SK-N-SH treated with all-trans-retinoic acid at 6 μM for 48 hours (cell line): ENCODE results near the gene PWWP2B.

Experiments
- ATAC-seq: fragments of 200-7000 bp; cut with Tn5 transposase; 3 replicates; pipeline ENCODE4 v1.9.1; 2020; ENCODE audit warnings: mild to moderate bottlenecking, moderate library complexity
- ARNTL ChIP-seq: fragments of 450-650 bp; formaldehyde crosslinking; IDR thresholded peaks from 2 replicates; pipeline ENCODE4 v1.5.0; 2020; ENCODE audit warnings: low read depth, mild to moderate bottlenecking, moderate library complexity, borderline replicate concordance
- BACH2 ChIP-seq: fragments of 250-450 bp; sonication (Bioruptor Pico); IDR thresholded peaks from 2 replicates; pipeline ENCODE4 v1.9.0; 2021; ENCODE audit warnings: mild to moderate bottlenecking, borderline replicate concordance
- CSDC2 ChIP-seq: fragments of 250-450 bp; sonication (Bioruptor Pico); IDR thresholded peaks from 2 replicates; pipeline ENCODE4 v1.5.0; 2020; ENCODE audit warnings: mild to moderate bottlenecking, moderate library complexity
- ESRRG ChIP-seq: fragments of 250-450 bp; sonication (Bioruptor Pico); IDR thresholded peaks from 2 replicates; pipeline ENCODE4 v1.6.1; 2021; ENCODE audit warnings: mild to moderate bottlenecking
- ISL1 ChIP-seq: fragments of 250-450 bp; sonication (Bioruptor Pico); IDR thresholded peaks from 2 replicates; pipeline ENCODE4 v2.1.2; 2022; ENCODE audit warnings: mild to moderate bottlenecking, moderate library complexity
- OSR1 ChIP-seq: fragments of 250-450 bp; sonication (Bioruptor Pico); IDR thresholded peaks from 2 replicates; pipeline ENCODE4 v1.8.0; 2022; ENCODE audit warnings: moderate library complexity, mild to moderate bottlenecking, inconsistent platforms
- PPARA ChIP-seq: fragments of 250-450 bp; sonication (Bioruptor Pico); IDR thresholded peaks from 2 replicates; pipeline ENCODE4 v1.5.0; 2020; ENCODE audit warnings: mild to moderate bottlenecking, borderline replicate concordance
- RARB ChIP-seq: fragments of 250-450 bp; sonication (Bioruptor Pico); IDR thresholded peaks from 2 replicates; pipeline ENCODE4 v1.8.0; 2021; ENCODE audit warnings: mild to moderate bottlenecking, moderate library complexity
- SNAI2 ChIP-seq: fragments of 250-450 bp; sonication (Bioruptor Pico); IDR thresholded peaks from 2 replicates; pipeline ENCODE4 v1.5.0; 2020; ENCODE audit warnings: mild to moderate bottlenecking, moderate library complexity
- TCF4 ChIP-seq: fragments of 250-450 bp; sonication (Bioruptor Pico); IDR thresholded peaks from 2 replicates; pipeline ENCODE4 v1.8.0; 2021; ENCODE audit warnings: mild to moderate bottlenecking, moderate library complexity, borderline replicate concordance
- TOX ChIP-seq: fragments of 250-450 bp; sonication (Bioruptor Pico); IDR thresholded peaks from 2 replicates; pipeline ENCODE4 v1.8.0; 2021; ENCODE audit warnings: mild to moderate bottlenecking, moderate library complexity, borderline replicate concordance
- ZC3H10 ChIP-seq: fragments of 250-450 bp; sonication (Bioruptor Pico); IDR thresholded peaks from 2 replicates; pipeline ENCODE4 v1.5.1; 2021; ENCODE audit warnings: mild to moderate bottlenecking, moderate library complexity
- ZFP3 ChIP-seq: fragments of 250-450 bp; sonication (Bioruptor Pico); IDR thresholded peaks from 2 replicates; pipeline ENCODE4 v1.5.0; 2020; ENCODE audit warnings: mild to moderate bottlenecking, moderate library complexity
- ZNF565 ChIP-seq: fragments of 450-650 bp; formaldehyde crosslinking; conservative IDR thresholded peaks from 2 replicates; pipeline ENCODE4 v1.5.0; 2020; ENCODE audit warnings: low read depth, mild to moderate bottlenecking, moderate library complexity
- ZNF70 ChIP-seq: fragments of 450-650 bp; formaldehyde crosslinking; IDR thresholded peaks from 2 replicates; pipeline ENCODE4 v1.5.0; 2020; ENCODE audit warnings: mild to moderate bottlenecking, moderate library complexity
- TF ChIP-seq, protein P1 (sequence below): fragments of 250-450 bp; sonication (Bioruptor Pico); IDR thresholded peaks from 2 replicates; pipeline ENCODE4 v1.5.1; 2020; ENCODE audit warnings: low read depth, mild to moderate bottlenecking, moderate library complexity
- TF ChIP-seq, protein P2 (sequence below): fragments of 250-450 bp; sonication (Bioruptor Pico); IDR thresholded peaks from 2 replicates; pipeline ENCODE4 v1.5.0; 2020; ENCODE audit warnings: mild to moderate bottlenecking, moderate library complexity
- TF ChIP-seq, protein P3 (sequence below): fragments of 250-450 bp; sonication (Bioruptor Pico); IDR thresholded peaks from 2 replicates; pipeline ENCODE4 v1.5.1; 2021; ENCODE audit warnings: mild to moderate bottlenecking, moderate library complexity
- TF ChIP-seq, protein P4 (sequence below): fragments of 250-450 bp; sonication (Bioruptor Pico); IDR thresholded peaks from 2 replicates; pipeline ENCODE4 v1.8.0; 2021; ENCODE audit warnings: low read depth, mild to moderate bottlenecking, moderate library complexity, borderline replicate concordance
- TF ChIP-seq, protein P5 (sequence below): fragments of 250-450 bp; sonication (Bioruptor Pico); IDR thresholded peaks from 2 replicates; pipeline ENCODE4 v1.8.0; 2020; ENCODE audit warnings: mild to moderate bottlenecking, moderate library complexity, borderline replicate concordance

The PWWP2B gene

DNA sequence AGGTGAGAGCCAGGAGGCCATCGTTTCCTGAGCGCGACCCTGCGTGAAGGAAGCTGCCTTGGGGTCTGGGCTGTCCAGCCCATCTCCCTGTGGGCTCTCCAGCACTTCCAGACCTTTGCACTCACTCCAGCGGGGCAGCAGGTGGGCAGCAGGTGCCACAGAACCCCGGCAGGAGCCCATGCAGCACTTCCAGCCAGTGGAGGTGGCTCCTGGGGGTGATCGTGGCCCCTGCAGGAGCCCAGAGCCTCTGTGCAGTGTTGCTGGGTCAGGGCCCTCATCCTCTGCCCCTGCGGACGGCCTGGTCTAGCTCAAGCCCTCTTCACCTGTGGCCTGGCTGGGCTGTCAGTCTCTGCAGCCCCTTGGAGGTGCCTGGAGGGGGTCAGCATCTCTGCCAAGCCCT lies 59.9 kb downstream of the PWWP2B start:
- ATAC-seq, result no peak
- no peak for TF ChIP-seq ZNF565 (CRISPR knock-in tag)
- no peak for TF ChIP-seq TCF4 (CRISPR knock-in tag)
- no peak for TF ChIP-seq ZNF70 (CRISPR knock-in tag)
- TF ChIP-seq BACH2 (CRISPR knock-in tag), result no peak
- no peak for TF ChIP-seq ZC3H10 (CRISPR knock-in tag)
- TF ChIP-seq, protein P1, sequence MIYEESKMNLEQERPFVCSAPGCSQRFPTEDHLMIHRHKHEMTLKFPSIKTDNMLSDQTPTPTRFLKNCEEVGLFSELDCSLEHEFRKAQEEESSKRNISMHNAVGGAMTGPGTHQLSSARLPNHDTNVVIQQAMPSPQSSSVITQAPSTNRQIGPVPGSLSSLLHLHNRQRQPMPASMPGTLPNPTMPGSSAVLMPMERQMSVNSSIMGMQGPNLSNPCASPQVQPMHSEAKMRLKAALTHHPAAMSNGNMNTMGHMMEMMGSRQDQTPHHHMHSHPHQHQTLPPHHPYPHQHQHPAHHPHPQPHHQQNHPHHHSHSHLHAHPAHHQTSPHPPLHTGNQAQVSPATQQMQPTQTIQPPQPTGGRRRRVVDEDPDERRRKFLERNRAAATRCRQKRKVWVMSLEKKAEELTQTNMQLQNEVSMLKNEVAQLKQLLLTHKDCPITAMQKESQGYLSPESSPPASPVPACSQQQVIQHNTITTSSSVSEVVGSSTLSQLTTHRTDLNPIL (CRISPR knock-in tag), result no peak
- TF ChIP-seq, protein P2, sequence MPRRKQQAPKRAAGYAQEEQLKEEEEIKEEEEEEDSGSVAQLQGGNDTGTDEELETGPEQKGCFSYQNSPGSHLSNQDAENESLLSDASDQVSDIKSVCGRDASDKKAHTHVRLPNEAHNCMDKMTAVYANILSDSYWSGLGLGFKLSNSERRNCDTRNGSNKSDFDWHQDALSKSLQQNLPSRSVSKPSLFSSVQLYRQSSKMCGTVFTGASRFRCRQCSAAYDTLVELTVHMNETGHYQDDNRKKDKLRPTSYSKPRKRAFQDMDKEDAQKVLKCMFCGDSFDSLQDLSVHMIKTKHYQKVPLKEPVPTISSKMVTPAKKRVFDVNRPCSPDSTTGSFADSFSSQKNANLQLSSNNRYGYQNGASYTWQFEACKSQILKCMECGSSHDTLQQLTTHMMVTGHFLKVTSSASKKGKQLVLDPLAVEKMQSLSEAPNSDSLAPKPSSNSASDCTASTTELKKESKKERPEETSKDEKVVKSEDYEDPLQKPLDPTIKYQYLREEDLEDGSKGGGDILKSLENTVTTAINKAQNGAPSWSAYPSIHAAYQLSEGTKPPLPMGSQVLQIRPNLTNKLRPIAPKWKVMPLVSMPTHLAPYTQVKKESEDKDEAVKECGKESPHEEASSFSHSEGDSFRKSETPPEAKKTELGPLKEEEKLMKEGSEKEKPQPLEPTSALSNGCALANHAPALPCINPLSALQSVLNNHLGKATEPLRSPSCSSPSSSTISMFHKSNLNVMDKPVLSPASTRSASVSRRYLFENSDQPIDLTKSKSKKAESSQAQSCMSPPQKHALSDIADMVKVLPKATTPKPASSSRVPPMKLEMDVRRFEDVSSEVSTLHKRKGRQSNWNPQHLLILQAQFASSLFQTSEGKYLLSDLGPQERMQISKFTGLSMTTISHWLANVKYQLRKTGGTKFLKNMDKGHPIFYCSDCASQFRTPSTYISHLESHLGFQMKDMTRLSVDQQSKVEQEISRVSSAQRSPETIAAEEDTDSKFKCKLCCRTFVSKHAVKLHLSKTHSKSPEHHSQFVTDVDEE (CRISPR knock-in tag), result no peak

DNA sequence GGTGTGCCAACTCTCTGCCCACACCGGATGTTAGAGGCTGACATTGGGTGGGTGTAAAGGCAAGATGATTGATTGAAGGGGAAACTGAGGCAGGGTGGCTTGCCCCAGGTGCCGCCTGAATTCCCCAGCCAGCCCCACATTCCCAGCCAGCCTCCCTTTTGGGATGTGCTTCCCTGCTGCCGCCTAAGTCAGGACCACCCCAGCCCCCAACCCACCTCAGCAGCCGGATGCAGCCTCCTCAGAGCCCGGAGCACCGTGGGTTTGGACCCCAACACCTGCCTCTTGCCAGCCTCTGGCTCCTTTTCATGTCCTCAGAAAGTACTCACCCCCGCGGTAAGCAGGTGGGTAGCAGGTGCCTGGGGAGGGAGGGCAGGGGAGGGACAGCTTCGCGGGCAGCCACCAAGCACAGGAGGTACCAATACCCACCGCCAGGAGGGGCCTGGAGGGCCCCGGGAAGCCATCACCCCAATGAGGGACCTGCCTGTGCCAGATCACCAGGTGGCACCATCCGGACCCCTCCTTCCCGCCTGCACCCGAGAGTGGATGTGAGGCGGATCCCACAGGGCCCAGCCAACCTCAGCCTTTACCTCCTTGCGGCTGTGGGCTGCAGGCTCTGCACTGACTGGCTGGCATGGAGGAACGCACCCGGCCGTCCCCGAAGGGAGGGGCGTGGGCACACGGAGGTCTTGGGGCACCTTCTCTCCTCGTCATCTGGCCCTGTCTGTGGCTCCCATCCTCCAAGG lies 60.5 kb downstream of the PWWP2B start:
- ATAC-seq, result no peak
- no peak for TF ChIP-seq PPARA (CRISPR knock-in tag)
- no peak for TF ChIP-seq TOX
- TF ChIP-seq, protein P3, sequence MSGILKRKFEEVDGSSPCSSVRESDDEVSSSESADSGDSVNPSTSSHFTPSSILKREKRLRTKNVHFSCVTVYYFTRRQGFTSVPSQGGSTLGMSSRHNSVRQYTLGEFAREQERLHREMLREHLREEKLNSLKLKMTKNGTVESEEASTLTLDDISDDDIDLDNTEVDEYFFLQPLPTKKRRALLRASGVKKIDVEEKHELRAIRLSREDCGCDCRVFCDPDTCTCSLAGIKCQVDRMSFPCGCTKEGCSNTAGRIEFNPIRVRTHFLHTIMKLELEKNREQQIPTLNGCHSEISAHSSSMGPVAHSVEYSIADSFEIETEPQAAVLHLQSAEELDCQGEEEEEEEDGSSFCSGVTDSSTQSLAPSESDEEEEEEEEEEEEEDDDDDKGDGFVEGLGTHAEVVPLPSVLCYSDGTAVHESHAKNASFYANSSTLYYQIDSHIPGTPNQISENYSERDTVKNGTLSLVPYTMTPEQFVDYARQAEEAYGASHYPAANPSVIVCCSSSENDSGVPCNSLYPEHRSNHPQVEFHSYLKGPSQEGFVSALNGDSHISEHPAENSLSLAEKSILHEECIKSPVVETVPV, result no peak
- TF ChIP-seq ZFP3 (CRISPR knock-in tag), result no peak
- TF ChIP-seq ZNF565 (CRISPR knock-in tag), result no peak
- TF ChIP-seq RARB (CRISPR knock-in tag), result no peak
- no peak for TF ChIP-seq ARNTL
- TF ChIP-seq OSR1, result no peak
- no peak for TF ChIP-seq ZNF70 (CRISPR knock-in tag)
- TF ChIP-seq ESRRG (CRISPR knock-in tag), result no peak
- no peak for TF ChIP-seq TCF4 (CRISPR knock-in tag)
- no peak for TF ChIP-seq ZC3H10 (CRISPR knock-in tag)
- TF ChIP-seq CSDC2, result no peak
- TF ChIP-seq SNAI2 (CRISPR knock-in tag), result no peak
- TF ChIP-seq, protein P2 (CRISPR knock-in tag), result no peak
- TF ChIP-seq, protein P1 (CRISPR knock-in tag), result no peak

DNA sequence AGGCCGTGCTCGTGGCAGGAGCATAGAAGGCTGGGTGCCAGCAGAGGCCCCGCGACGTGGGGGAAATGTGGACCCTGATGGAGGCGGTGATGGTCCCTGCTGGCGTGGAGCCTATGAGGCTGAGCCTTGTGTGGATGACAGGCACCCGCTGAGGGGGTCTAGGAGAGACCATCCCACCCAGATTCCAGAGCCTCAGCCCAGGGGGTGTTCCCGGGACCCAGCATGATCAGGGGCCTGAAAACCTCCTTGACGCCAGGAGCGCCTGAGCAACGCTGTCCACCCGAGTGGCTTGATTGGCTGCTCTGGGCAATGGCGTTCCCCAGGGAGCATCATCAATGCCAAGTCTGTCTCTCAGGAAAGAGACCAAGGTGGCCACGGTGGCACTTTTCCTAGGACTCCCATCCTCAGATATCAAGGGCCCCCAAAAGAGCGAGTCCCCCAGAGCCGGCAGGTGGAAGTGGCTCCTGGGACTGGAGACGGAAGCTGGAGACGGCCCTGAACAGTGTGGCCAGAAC lies 61.1 kb downstream of the PWWP2B start:
- ATAC-seq, result no peak
- TF ChIP-seq, protein P4, sequence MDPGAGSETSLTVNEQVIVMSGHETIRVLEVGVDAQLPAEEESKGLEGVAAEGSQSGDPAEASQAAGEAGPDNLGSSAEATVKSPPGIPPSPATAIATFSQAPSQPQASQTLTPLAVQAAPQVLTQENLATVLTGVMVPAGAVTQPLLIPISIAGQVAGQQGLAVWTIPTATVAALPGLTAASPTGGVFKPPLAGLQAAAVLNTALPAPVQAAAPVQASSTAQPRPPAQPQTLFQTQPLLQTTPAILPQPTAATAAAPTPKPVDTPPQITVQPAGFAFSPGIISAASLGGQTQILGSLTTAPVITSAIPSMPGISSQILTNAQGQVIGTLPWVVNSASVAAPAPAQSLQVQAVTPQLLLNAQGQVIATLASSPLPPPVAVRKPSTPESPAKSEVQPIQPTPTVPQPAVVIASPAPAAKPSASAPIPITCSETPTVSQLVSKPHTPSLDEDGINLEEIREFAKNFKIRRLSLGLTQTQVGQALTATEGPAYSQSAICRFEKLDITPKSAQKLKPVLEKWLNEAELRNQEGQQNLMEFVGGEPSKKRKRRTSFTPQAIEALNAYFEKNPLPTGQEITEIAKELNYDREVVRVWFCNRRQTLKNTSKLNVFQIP (CRISPR knock-in tag), result no peak
- TF ChIP-seq ISL1 (no peak), BACH2 (CRISPR knock-in tag) (no peak), ESRRG (CRISPR knock-in tag) (no peak)
- TF ChIP-seq, protein P2 (CRISPR knock-in tag), result no peak
- TF ChIP-seq, protein P5, sequence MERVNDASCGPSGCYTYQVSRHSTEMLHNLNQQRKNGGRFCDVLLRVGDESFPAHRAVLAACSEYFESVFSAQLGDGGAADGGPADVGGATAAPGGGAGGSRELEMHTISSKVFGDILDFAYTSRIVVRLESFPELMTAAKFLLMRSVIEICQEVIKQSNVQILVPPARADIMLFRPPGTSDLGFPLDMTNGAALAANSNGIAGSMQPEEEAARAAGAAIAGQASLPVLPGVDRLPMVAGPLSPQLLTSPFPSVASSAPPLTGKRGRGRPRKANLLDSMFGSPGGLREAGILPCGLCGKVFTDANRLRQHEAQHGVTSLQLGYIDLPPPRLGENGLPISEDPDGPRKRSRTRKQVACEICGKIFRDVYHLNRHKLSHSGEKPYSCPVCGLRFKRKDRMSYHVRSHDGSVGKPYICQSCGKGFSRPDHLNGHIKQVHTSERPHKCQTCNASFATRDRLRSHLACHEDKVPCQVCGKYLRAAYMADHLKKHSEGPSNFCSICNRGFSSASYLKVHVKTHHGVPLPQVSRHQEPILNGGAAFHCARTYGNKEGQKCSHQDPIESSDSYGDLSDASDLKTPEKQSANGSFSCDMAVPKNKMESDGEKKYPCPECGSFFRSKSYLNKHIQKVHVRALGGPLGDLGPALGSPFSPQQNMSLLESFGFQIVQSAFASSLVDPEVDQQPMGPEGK (CRISPR knock-in tag), result no peak
